ENCODE results near the gene PEX11G. TPM values are rescaled to one million over a fixed set of nuclear protein-coding genes. Genes with fewer than 3 reads are reported as not detected.
A peak's percentile ranks its signal among the peaks of the same experiment; 100 is the strongest.

Gene PEX11G
- total RNA-seq (3.3 TPM), polyA plus RNA-seq (4.8 TPM)
- long read RNA-seq, donor 1, result 0 reads
- long read RNA-seq, donor 2, partial matches to known transcripts, result 270 of 321 reads
- long read RNA-seq, donor 2, other reads (novel, unspliced or antisense), result 51 of 321 reads
- long read RNA-seq, donor 3, partial matches to known transcripts, result 0 of 1 reads
- long read RNA-seq, donor 3, other reads (novel, unspliced or antisense), result 0 of 1 reads
- long read RNA-seq, donor 4, partial matches to known transcripts, result 0 of 1 reads
- long read RNA-seq, donor 4, other reads (novel, unspliced or antisense), result 0 of 1 reads
- long read RNA-seq, donor 5, partial matches to known transcripts, result 0 of 4 reads
- long read RNA-seq, donor 5, other reads (novel, unspliced or antisense), result 0 of 4 reads
- long read RNA-seq, donor 6, partial matches to known transcripts, result 0 of 3 reads
- long read RNA-seq, donor 6, other reads (novel, unspliced or antisense), result 0 of 3 reads
- long read RNA-seq, donor 7, partial matches to known transcripts, result 28 of 34 reads
- long read RNA-seq, donor 7, other reads (novel, unspliced or antisense), result 5 of 34 reads
- long read RNA-seq, donor 8, result 0 reads
- long read RNA-seq, donor 9, result 0 reads
- long read RNA-seq, donor 10, partial matches to known transcripts, result 0 of 1 reads
- long read RNA-seq, donor 10, other reads (novel, unspliced or antisense), result 0 of 1 reads

DNA sequence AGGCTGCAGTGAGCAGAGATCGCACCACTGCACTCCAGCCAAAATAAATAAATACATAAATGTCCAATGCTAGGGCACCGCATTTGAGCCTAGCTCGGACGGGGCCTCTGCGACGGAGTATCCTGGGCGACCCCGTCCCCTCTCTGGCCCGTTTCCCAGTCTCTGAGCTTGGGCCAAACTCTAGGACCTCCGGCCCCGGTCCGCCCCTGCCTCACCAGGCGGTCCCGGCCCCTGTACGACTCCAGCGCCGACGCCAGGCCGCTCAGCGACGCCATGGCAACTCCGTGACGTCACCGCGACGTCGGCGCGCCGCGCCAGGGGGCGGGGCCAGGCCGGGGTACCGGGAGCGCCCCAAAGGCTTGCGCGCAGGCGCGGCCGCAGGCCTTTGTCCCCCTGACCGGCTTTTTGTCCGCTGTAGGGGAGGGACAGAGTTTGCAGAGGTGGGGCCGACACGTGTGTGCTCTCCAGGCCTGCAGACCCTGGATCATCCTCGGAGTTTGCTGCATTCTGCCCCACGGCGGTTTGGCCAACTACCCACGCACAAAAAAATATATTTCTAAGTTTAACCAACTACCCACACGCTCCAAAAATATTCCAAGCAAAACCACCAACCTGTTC lies at the start of gene PEX11G:
PEX11G (minus strand) TSS at position 300 of the 618 bp plus-strand sequence; CDS start at position 275, 25 bp downstream.
- Histone ChIP-seq H3K27me3 (ENCODE audit: control insufficient read depth in 2 of 2, insufficient read depth in 1 of 2, low read length in 1 of 2) (no peaks in the 10 kb centered on the region), H3K4me1 (ENCODE audit: control insufficient read depth in 2 of 2, insufficient read depth in 2 of 2, low read length in 2 of 2) (peaks cover 0 to 5% of the 10 kb centered on the region in 2 donors), H3K9me3 (ENCODE audit: control insufficient read depth in 2 of 2, insufficient read depth in 1 of 2, low read length in 1 of 2) (peaks cover 0 to 1% of the 10 kb centered on the region in 2 donors), H3K27ac (ENCODE audit: low read depth in 1 of 2, low read length in 1 of 2) (peak within 1 kb of the TSS in 1 of 2 donors; percentile 83), H3K36me3 (ENCODE audit: control insufficient read depth in 2 of 2, insufficient read depth in 2 of 2, low read length in 1 of 2) (no peaks in the 10 kb centered on the region), H3K4me3 (ENCODE audit: low read length in 2 of 2) (peak within 1 kb of the TSS; percentile 52 to 60)
- 2% methylated on average over 49 of the region's 49 CpGs for WGBS
- peak; percentile 51 to 93 (median 81) for DNase-seq (ENCODE audit: low read depth in 6 of 9, low spot score in 9 of 9)

DNA sequence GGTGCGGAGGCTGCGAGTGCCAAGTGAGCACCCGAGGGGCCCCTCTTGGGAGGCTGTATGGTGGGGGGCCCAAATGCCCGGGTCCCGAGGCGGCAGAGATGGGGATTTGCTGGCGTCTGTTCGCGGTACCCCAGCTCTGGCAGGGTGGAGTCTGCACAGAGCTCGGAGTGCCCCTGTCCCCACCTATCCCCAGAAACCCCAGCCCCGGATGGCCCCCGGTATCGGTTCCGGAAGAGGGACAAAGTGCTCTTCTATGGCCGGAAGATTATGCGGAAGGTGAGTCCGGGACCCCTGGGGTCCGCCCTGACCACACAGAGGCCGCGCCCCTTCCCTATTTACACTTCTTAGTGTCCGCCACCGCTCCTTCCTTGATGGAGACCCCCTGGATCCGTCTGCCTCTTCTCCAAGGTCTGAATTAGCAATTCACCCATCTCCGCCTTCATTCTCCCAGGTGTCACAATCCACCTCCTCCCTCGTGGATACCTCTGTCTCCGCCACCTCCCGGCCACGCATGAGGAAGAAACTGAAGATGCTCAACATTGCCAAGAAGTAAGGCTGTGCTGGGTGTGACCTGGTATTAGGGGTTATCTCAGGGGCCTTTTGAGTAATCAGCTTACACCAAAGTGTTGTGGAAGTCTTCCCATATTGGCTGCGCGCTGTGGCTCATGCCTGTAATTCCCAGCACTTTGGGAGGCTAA lies 47.3 kb upstream of the PEX11G start:
- peak overlapping the region; percentile 62 to 80 for H3K4me3 ChIP-seq (ENCODE audit: low read length in 2 of 2)
- DNase-seq (ENCODE audit: low read depth in 6 of 9, low spot score in 9 of 9), result no peak
- peaks cover 5 to 22% of the 10 kb centered on the region in 2 donors for H3K36me3 ChIP-seq (ENCODE audit: control insufficient read depth in 2 of 2, insufficient read depth in 2 of 2, low read length in 1 of 2)
- peak overlapping the region; percentile 5 to 43 for H3K27ac ChIP-seq (ENCODE audit: low read depth in 1 of 2, low read length in 1 of 2)
- H3K27me3 ChIP-seq (ENCODE audit: control insufficient read depth in 2 of 2, insufficient read depth in 1 of 2, low read length in 1 of 2), result no peaks in the 10 kb centered on the region
- 23% methylated on average over 30 of the region's 30 CpGs for WGBS
- peaks cover 0 to 25% of the 10 kb centered on the region in 2 donors for H3K4me1 ChIP-seq (ENCODE audit: control insufficient read depth in 2 of 2, insufficient read depth in 2 of 2, low read length in 2 of 2)
- H3K9me3 ChIP-seq (ENCODE audit: control insufficient read depth in 2 of 2, insufficient read depth in 1 of 2, low read length in 1 of 2), result no peaks in the 10 kb centered on the region

DNA sequence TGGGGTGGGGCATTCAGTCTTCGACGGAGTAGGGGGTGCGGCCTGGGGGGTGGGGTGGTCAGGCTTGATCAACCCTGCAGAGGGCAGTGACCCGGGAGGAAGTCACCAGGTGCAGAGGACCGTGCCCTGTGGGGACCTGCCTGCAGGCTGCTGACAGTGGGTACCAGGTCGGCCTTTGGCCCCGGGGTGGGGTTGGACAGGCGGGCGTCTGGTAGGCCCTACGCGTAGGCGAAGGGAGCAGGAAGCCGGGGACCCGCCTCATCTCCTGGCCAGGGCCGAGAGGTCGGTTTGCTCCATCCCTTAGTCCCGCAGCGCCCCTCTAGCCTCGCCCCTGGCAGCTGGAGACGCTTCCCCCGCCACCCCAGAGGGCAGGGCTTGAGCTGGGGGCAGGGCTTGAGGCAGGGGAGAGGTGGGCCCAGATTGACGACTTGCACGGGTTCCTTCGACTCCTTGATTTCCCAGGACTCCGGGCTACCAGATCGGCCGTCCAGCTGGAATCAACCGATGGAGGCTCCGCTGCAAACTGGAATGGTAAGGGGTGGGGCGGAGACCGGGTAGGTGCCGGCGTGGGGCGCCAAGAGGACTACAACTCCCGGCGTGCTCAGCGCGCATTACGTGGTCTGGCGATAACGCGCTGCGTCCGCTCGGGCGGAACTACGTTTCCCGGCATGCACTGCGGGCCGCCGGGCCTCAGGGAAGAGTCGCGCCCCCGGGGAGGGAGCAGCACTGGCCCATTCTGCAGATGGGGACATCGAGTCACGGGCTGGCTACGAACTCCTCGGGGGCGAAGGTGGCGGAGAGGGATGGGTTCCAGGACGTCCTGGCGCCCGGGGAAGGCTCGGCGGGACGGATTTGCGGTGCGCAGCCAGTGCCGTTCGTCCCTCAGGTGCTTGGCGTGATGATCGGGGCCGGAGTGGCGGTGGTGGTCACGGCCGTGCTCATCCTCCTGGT lies 46.5 kb upstream of the PEX11G start, which contains the start of gene PNPLA6:
PNPLA6 (plus strand) TSS at position 671 of the 951 bp plus-strand sequence; CDS start at position 743, 72 bp downstream.
- H3K36me3 ChIP-seq (ENCODE audit: control insufficient read depth in 2 of 2, insufficient read depth in 2 of 2, low read length in 1 of 2), result peaks cover 5 to 17% of the 10 kb centered on the region in 2 donors
- H3K4me3 ChIP-seq (ENCODE audit: low read length in 2 of 2), result peak within 1 kb of the TSS; percentile 62 to 80
- H3K9me3 ChIP-seq (ENCODE audit: control insufficient read depth in 2 of 2, insufficient read depth in 1 of 2, low read length in 1 of 2), result no peaks in the 10 kb centered on the region
- H3K27ac ChIP-seq (ENCODE audit: low read depth in 1 of 2, low read length in 1 of 2), result peak within 1 kb of the TSS; percentile 75 to 83
- H3K27me3 ChIP-seq (ENCODE audit: control insufficient read depth in 2 of 2, insufficient read depth in 1 of 2, low read length in 1 of 2), result no peaks in the 10 kb centered on the region
- WGBS, result under 1% methylated on average over 76 of the region's 76 CpGs
- DNase-seq (ENCODE audit: low read depth in 6 of 9, low spot score in 9 of 9), result peak; percentile 84 to 97 (median 94)
- H3K4me1 ChIP-seq (ENCODE audit: control insufficient read depth in 2 of 2, insufficient read depth in 2 of 2, low read length in 2 of 2), result peaks cover 0 to 25% of the 10 kb centered on the region in 2 donors

DNA sequence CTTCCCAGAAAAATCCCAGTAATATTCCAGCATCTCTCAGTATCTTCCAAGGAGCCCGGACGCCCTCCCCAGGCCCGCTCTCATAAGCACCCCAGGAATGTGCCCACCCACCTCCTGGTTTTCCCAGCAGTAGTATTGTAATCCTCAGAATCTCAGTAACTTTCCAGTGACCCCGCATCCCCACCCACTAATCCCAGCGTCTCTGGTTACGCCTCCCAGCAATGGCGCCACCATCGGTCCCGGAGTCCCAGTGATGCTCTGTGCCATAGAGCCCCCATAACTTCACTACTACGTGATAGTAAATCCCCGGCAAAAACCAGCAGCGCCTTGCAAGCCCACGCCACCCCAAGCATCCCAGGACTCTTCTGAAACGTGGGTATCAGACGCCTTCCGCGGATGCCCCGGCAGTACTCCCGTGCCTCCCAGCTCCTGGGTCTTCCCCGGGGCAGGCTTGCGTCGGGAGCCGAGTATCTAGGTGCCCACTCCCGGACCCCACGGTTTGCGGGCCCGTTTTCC lies 45.8 kb upstream of the PEX11G start:
- Histone ChIP-seq H3K4me3 (ENCODE audit: low read length in 2 of 2) (peak overlapping the region; percentile 62 to 80), H3K27me3 (ENCODE audit: control insufficient read depth in 2 of 2, insufficient read depth in 1 of 2, low read length in 1 of 2) (no peaks in the 10 kb centered on the region), H3K36me3 (ENCODE audit: control insufficient read depth in 2 of 2, insufficient read depth in 2 of 2, low read length in 1 of 2) (peaks cover 9 to 16% of the 10 kb centered on the region in 2 donors), H3K27ac (ENCODE audit: low read depth in 1 of 2, low read length in 1 of 2) (peak overlapping the region; percentile 75 to 83), H3K4me1 (ENCODE audit: control insufficient read depth in 2 of 2, insufficient read depth in 2 of 2, low read length in 2 of 2) (peaks cover 0 to 25% of the 10 kb centered on the region in 2 donors), H3K9me3 (ENCODE audit: control insufficient read depth in 2 of 2, insufficient read depth in 1 of 2, low read length in 1 of 2) (no peaks in the 10 kb centered on the region)
- DNase-seq (ENCODE audit: low read depth in 6 of 9, low spot score in 9 of 9), result peak in 4 of 9 donors; percentile 15 to 64 (median 36)
- WGBS, result under 1% methylated on average over 27 of the region's 27 CpGs

DNA sequence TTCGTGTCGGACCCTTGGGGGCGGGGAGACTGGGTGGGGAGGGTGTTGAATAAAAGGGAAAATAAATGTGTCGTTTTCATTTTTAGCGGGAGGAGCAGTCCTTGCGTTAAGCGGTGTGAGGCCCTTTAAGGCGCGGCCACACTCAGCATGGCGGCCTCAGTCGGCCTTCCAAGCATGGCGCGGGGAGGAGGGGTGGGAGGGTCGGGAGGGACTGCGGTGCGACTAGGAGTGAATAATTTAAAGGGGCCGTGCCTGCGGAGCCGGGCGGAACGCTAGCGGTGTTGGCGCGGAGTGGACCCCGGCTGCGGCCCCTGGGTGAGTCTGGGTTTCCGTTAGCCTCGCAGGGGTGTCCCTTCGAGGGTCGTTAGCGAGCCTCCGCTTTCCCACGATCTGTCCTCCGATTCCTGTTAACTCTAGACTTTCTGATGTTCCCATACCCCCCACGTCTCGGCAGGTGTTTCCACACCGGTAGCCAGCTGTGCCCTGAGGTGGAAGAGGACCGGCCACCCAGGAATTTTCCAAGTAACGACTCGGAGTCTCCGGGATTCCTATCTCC lies 45.2 kb upstream of the PEX11G start:
- Histone ChIP-seq H3K9me3 (ENCODE audit: control insufficient read depth in 2 of 2, insufficient read depth in 1 of 2, low read length in 1 of 2) (no peaks in the 10 kb centered on the region), H3K27me3 (ENCODE audit: control insufficient read depth in 2 of 2, insufficient read depth in 1 of 2, low read length in 1 of 2) (no peaks in the 10 kb centered on the region), H3K36me3 (ENCODE audit: control insufficient read depth in 2 of 2, insufficient read depth in 2 of 2, low read length in 1 of 2) (peaks cover 9 to 22% of the 10 kb centered on the region in 2 donors), H3K4me1 (ENCODE audit: control insufficient read depth in 2 of 2, insufficient read depth in 2 of 2, low read length in 2 of 2) (peaks cover 0 to 25% of the 10 kb centered on the region in 2 donors), H3K4me3 (ENCODE audit: low read length in 2 of 2) (peak overlapping the region; percentile 62 to 80), H3K27ac (ENCODE audit: low read depth in 1 of 2, low read length in 1 of 2) (peak overlapping the region; percentile 55 to 58)
- DNase-seq (ENCODE audit: low read depth in 6 of 9, low spot score in 9 of 9), result peak; percentile 71 to 95 (median 83)
- WGBS, result under 1% methylated on average over 41 of the region's 41 CpGs

DNA sequence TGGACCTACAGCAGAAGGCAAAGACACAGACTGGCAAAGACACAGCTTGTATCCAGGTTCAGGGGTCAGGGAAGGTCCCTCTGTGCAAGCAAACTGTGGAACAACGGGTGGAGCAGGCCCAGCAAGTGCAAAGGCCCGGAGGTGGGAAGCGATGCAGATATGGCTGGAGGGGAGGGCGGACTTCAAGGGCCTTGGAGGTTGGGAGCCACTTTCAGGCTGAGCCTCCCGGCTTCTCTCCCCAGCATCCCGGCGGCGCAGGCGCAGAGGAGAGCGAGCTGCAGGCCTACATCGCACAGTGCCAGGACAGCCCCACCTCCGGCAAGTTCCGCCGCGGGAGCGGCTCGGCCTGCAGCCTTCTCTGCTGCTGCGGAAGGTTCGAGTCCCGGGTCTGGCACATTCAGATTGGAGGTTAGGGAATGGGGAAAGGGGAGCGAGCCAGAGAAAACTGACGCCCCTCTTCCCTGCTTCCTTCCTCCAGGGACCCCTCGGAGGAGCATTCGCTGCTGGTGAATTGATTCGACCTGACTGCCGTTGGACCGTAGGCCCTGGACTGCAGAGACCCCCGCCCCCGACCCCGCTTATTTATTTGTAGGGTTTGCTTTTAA lies 44.5 kb upstream of the PEX11G start:
- no peak for DNase-seq (ENCODE audit: low read depth in 6 of 9, low spot score in 9 of 9)
- no peaks in the 10 kb centered on the region for H3K27me3 ChIP-seq (ENCODE audit: control insufficient read depth in 2 of 2, insufficient read depth in 1 of 2, low read length in 1 of 2)
- peak overlapping the region; percentile 62 to 80 for H3K4me3 ChIP-seq (ENCODE audit: low read length in 2 of 2)
- H3K9me3 ChIP-seq (ENCODE audit: control insufficient read depth in 2 of 2, insufficient read depth in 1 of 2, low read length in 1 of 2), result no peaks in the 10 kb centered on the region
- 58% methylated on average over 30 of the region's 30 CpGs for WGBS
- H3K4me1 ChIP-seq (ENCODE audit: control insufficient read depth in 2 of 2, insufficient read depth in 2 of 2, low read length in 2 of 2), result peaks cover 0 to 25% of the 10 kb centered on the region in 2 donors
- peaks cover 5 to 22% of the 10 kb centered on the region in 2 donors for H3K36me3 ChIP-seq (ENCODE audit: control insufficient read depth in 2 of 2, insufficient read depth in 2 of 2, low read length in 1 of 2)
- peak overlapping the region in 1 of 2 donors; percentile 47 for H3K27ac ChIP-seq (ENCODE audit: low read depth in 1 of 2, low read length in 1 of 2)

DNA sequence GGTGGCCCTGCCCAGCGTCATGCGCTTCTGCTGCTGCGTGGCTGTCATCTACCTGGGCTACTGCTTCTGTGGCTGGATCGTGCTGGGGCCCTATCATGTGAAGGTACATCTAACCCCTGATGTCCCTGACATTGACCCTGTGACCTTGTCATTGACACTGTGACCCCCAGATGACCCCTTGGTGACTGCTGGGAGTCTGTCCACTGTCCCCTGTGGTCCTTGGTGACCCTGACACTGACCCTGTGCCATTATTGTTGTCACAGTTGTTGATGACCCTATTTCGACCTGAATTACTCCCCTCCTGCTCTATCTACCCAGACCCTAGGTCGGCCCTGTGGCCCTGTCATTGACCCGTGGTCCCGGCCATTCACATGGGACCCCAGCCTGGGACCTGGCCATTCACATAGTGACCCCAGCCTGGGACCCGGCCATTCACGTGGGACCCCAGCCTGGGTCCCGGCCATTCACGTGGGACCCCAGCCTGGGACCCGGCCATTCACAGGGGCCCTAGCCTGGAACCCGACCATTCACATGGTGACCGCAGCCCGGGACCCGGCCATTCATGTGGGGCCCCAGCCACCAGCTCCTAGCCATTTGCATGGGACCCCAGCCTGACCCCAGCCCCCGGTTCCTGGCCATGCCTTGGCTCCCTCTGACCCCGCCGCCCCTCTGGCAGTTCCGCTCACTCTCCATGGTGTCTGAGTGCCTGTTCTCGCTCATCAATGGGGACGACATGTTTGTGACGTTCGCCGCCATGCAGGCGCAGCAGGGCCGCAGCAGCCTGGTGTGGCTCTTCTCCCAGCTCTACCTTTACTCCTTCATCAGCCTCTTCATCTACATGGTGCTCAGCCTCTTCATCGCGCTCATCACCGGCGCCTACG lies 41.0 kb upstream of the PEX11G start:
- H3K27ac ChIP-seq (ENCODE audit: low read depth in 1 of 2, low read length in 1 of 2), result no peak overlapping the region

More for the DNA sequence above, 41.0 kb upstream of the PEX11G start:
- Histone ChIP-seq H3K36me3 (ENCODE audit: control insufficient read depth in 2 of 2, insufficient read depth in 2 of 2, low read length in 1 of 2) (peaks cover 15 to 30% of the 10 kb centered on the region in 2 donors), H3K27me3 (ENCODE audit: control insufficient read depth in 2 of 2, insufficient read depth in 1 of 2, low read length in 1 of 2) (no peaks in the 10 kb centered on the region), H3K4me3 (ENCODE audit: low read length in 2 of 2) (no peak overlapping the region), H3K4me1 (ENCODE audit: control insufficient read depth in 2 of 2, insufficient read depth in 2 of 2, low read length in 2 of 2) (peaks cover 0 to 16% of the 10 kb centered on the region in 2 donors), H3K9me3 (ENCODE audit: control insufficient read depth in 2 of 2, insufficient read depth in 1 of 2, low read length in 1 of 2) (no peaks in the 10 kb centered on the region)
- DNase-seq (ENCODE audit: low read depth in 6 of 9, low spot score in 9 of 9), result no peak
- 98% methylated on average over 33 of the region's 33 CpGs for WGBS
